AG09319 (cell line): ENCODE measurements around the gene ULK4.

ENCODE experiments used
- DNase-seq: peaks from one replicate; pipeline ENCODE4 v3.0.0-alpha.2; 2010; ENCODE audit warnings: low read depth; ENCODE audit errors: extremely low read depth
- CTCF ChIP-seq: IDR thresholded peaks from 2 replicates; pipeline ENCODE4 v1.5.1; 2011; ENCODE audit warnings: low read depth, mild to moderate bottlenecking, inconsistent platforms, low read length, moderate library complexity

Gene ULK4

GRCh38 chr3:41746215-41746614, 215.7 kb downstream of the ULK4 start:
- no peak for DNase-seq
- no peak for TF ChIP-seq CTCF

- TF ChIP-seq CTCF, result no peak
- DNase-seq, result no peak
Observed at GRCh38 chr3:41742121-41742520, 219.8 kb downstream of the ULK4 start.

DNA sequence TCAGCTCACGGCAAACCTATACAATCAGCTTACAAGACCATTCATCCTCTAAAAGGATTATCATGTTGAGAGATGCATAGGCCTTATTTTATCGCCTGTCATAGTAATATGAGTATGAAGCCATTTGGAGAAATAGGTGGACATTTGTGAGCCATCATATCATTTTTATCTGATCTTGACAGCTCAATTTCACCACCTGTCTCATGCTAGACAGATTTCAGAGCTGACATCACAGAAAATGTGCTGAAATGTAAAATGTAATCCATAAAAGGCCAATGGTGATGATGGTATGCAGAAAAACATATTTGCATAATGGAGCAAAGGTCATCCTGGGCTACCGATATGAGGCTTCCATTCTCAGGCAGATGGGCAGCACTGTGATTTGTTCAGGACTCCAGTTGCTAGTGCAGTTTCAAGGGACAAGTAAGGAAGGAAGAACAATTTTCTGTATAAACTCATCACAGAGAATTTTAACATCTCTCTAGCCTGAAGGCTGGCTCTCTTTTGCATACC, 221.5 kb downstream of the ULK4 start:
- TF ChIP-seq CTCF, result no peak
- no peak for DNase-seq

- no peak for DNase-seq
- TF ChIP-seq CTCF, result no peak
Observed at GRCh38 chr3:41726891-41727290, 235.0 kb downstream of the ULK4 start.

- DNase-seq, result no peak
- TF ChIP-seq CTCF, result no peak
Observed at GRCh38 chr3:41717641-41718040, 244.3 kb downstream of the ULK4 start.

DNA sequence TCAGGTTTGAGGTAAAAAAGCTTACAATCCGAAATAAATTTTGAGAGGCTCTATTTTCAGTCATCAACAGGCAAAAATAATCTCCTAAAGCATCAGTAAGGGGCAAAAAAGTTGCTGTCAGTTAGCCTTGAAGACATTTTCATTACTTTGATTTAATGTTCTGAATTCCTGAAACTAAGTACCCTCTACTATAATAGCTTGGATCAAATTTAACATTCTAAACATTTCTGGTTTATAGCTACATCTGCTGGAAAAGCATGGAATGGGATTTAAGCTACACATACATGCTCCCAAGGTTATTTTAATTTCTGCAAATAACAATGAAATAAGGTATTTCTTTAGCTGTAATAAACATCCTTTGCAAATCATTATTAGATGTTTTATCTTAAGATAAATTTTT, 245.4 kb downstream of the ULK4 start:
- DNase-seq, result no peak
- TF ChIP-seq CTCF, result peak; percentile 53

DNA sequence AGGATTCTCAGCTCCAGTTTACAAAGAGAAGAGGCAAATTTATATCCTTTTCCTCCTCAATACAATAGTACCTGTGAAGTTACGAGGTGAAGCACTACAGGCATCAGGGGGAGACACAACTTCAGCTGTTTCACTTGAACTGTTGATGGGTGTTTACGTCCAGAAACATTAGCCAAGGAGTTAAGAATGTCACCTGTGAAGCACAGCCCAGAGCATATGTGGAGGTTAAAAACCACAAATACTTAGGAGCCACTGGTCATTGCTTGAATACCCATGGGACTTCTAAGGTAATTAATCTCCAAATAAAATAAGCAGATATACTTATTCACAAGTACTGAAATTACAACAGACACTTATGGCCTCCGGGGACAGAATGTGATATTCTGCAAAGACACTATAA, 246.5 kb downstream of the ULK4 start:
- no peak for TF ChIP-seq CTCF
- no peak for DNase-seq
